Measurements from ENCODE around the gene ALPP. TPM values are rescaled to one million over a fixed set of nuclear protein-coding genes. Genes with fewer than 3 reads are reported as not detected.

Gene ALPP
- total and polyA plus RNA-seq, 2 of the 13 experiments (the other 11 are each of a cell fraction or from before 2014, with no cell fraction given), result not detected

GRCh38 chr2:232349546-232349945 is 29.0 kb upstream of the ALPP start:
- no TSS peak for BruUV-seq (replicated peaks)

DNA sequence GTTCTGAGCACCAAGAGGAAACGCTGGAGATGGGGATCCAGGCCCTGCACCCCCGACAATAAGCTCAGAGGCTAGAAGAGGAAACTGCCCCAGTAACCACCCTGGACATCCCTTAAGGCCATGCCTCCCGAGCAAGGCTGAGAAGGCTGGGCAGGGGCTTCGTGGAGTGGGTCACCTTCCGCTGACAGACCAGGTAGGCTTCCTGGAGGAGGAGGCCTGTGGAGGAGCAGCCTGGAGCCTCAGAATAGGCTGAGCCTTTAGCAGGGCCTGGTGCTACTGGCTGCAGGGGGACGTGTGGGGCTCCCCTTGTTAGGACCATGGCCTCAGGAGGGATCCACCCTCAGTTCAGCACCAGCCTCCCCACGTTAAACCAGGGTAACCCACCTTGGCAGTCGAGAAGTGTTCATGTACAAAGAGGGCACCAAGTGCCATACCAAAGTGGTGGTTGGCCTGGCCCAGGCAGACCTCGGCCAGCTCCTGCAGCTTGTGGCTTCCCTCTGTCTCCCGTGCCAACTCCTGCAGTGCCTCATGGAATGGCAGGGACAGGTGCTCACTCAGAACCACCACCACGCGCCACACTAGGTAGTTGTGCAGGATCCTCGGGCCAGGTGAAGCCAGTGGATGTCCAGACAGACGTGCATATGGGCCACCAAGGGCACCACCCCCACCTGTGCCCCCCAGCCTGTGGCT is 28.5 kb upstream of the ALPP start:
- Histone ChIP-seq H3K4me3 (replicated peaks in 1 of 3; ENCODE audit: insufficient read depth in 1 of 3, low read depth in 2 of 3, low read length in 3 of 3) (no peak overlapping the region), H4K20me1 (ENCODE audit: insufficient read depth, low read length) (no peaks in the 10 kb centered on the region), H3K79me2 (ENCODE audit: insufficient read depth, low read length) (no peaks in the 10 kb centered on the region), H3K4me1 (ENCODE audit: insufficient read depth, low read length) (peaks cover 15% of the 10 kb centered on the region), H2AFZ (ENCODE audit: low read length) (no peak overlapping the region), H3K4me2 (ENCODE audit: low read depth, low read length) (no peak overlapping the region), H3K9me3 (ENCODE audit: low read length) (no peaks in the 10 kb centered on the region), H3K27me3 (ENCODE audit: control insufficient read depth in 1 of 2, insufficient read depth in 2 of 2, low read length in 2 of 2) (peaks cover 18 to 66% of the 10 kb centered on the region in 2 experiments), H3K9ac (ENCODE audit: insufficient read depth, low read depth, low read length) (no peak overlapping the region), H3K36me3 (replicated peaks in 1 of 2; ENCODE audit: control insufficient read depth in 1 of 2, insufficient read depth in 2 of 2, low read length in 2 of 2) (no peaks in the 10 kb centered on the region), H3K27ac (ENCODE audit: extremely low read length, insufficient read depth, low read length) (no peak overlapping the region)
- intact Hi-C loops (cut with micrococcal nuclease; ENCODE audit: unreplicated experiment), result no loop called here
- ChIA-PET CTCF (ENCODE audit: low intra/inter-chr PET ratio, low total read pairs) (no interaction called here), POLR2A (no interaction called here)
- 36% methylated on average over 8 of the region's 14 CpGs for WGBS (ENCODE audit: low lambda C conversion rate)
- ATAC-seq, result no peak
- FAIRE-seq, result no peak
- in situ Hi-C loops (cut with HindIII; ENCODE audit: extremely low pct_ligation_motif_present, low pct_unique_long_range_greater_than_20kb), result no loop called here
- no peak for DNase-seq (ENCODE audit: low spot score)
- no TSS peak for BruUV-seq (replicated peaks)
- TF ChIP-seq ZNF34 (CRISPR knock-in tag; IDR thresholded peaks at IDR 0.05; ENCODE audit: borderline replicate concordance) (no peak), ZNF350 (CRISPR knock-in tag; IDR thresholded peaks at IDR 0.05; ENCODE audit: borderline replicate concordance, low read depth) (no peak), CBX5 (CRISPR knock-in tag; IDR thresholded peaks at IDR 0.05; ENCODE audit: borderline replicate concordance) (no peak), ZSCAN12 (CRISPR knock-in tag; IDR thresholded peaks at IDR 0.05) (no peak), TAF1 (CRISPR knock-in tag; IDR thresholded peaks at IDR 0.05) (no peak), ZMYM2 (CRISPR knock-in tag; IDR thresholded peaks at IDR 0.05) (no peak), ZBTB38 (CRISPR knock-in tag; IDR thresholded peaks at IDR 0.05) (no peak), U2AF2 (IDR thresholded peaks at IDR 0.05; ENCODE audit: low read depth, low read length) (no peak), NFYB (CRISPR knock-in tag; IDR thresholded peaks at IDR 0.05) (no peak), PRDM4 (CRISPR knock-in tag; IDR thresholded peaks at IDR 0.05; ENCODE audit: borderline replicate concordance) (no peak)
- TF ChIP-seq, protein P1, sequence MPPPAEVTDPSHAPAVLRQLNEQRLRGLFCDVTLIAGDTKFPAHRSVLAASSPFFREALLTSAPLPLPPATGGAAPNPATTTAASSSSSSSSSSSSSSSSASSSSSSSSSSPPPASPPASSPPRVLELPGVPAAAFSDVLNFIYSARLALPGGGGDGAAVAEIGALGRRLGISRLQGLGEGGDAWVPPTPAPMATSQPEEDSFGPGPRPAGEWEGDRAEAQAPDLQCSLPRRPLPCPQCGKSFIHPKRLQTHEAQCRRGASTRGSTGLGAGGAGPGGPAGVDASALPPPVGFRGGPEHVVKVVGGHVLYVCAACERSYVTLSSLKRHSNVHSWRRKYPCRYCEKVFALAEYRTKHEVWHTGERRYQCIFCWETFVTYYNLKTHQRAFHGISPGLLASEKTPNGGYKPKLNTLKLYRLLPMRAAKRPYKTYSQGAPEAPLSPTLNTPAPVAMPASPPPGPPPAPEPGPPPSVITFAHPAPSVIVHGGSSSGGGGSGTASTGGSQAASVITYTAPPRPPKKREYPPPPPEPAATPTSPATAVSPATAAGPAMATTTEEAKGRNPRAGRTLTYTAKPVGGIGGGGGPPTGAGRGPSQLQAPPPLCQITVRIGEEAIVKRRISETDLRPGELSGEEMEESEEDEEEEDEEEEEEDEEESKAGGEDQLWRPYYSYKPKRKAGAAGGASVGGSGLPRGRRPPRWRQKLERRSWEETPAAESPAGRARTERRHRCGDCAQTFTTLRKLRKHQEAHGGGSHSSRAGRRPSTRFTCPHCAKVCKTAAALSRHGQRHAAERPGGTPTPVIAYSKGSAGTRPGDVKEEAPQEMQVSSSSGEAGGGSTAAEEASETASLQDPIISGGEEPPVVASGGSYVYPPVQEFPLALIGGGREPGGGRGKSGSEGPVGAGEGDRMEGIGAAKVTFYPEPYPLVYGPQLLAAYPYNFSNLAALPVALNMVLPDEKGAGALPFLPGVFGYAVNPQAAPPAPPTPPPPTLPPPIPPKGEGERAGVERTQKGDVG (CRISPR knock-in tag; IDR thresholded peaks at IDR 0.05; ENCODE audit: borderline replicate concordance), result no peak

More at GRCh38 chr2:232349546-232349945, 29.0 kb upstream of the ALPP start:
- Histone ChIP-seq H3K9me3 (ENCODE audit: low read length) (no peaks in the 10 kb centered on the region), H2AFZ (ENCODE audit: low read length) (no peak overlapping the region), H3K79me2 (ENCODE audit: insufficient read depth, low read length) (no peaks in the 10 kb centered on the region), H3K27ac (ENCODE audit: extremely low read length, insufficient read depth, low read length) (no peak overlapping the region), H3K27me3 (ENCODE audit: control insufficient read depth in 1 of 2, insufficient read depth in 2 of 2, low read length in 2 of 2) (peaks cover 18 to 68% of the 10 kb centered on the region in 2 experiments), H4K20me1 (ENCODE audit: insufficient read depth, low read length) (no peaks in the 10 kb centered on the region), H3K4me1 (ENCODE audit: insufficient read depth, low read length) (peaks cover 10% of the 10 kb centered on the region), H3K4me3 (replicated peaks in 1 of 3; ENCODE audit: insufficient read depth in 1 of 3, low read depth in 2 of 3, low read length in 3 of 3) (no peak overlapping the region), H3K4me2 (ENCODE audit: low read depth, low read length) (no peak overlapping the region), H3K9ac (ENCODE audit: insufficient read depth, low read depth, low read length) (no peak overlapping the region), H3K36me3 (replicated peaks in 1 of 2; ENCODE audit: control insufficient read depth in 1 of 2, insufficient read depth in 2 of 2, low read length in 2 of 2) (no peaks in the 10 kb centered on the region)
- in situ Hi-C loops (cut with HindIII; ENCODE audit: extremely low pct_ligation_motif_present, low pct_unique_long_range_greater_than_20kb), result no loop called here
- ATAC-seq (no peak), DNase-seq (ENCODE audit: low spot score) (no peak), FAIRE-seq (no peak)
- 36% methylated on average over 2 of the region's 7 CpGs for WGBS (ENCODE audit: low lambda C conversion rate)
- no peak for TF ChIP-seq ZNF550 (CRISPR knock-in tag; IDR thresholded peaks at IDR 0.05; ENCODE audit: borderline replicate concordance)
- TF ChIP-seq HNRNPLL (IDR thresholded peaks at IDR 0.05; ENCODE audit: low read depth, low read length, poor library complexity, severe bottlenecking), result peak; percentile 31
- peak; percentile 7; the same call in 1 of the 2 replicates for TF ChIP-seq KDM2A (CRISPR knock-in tag; IDR thresholded peaks at IDR 0.05; ENCODE audit: borderline replicate concordance, low read depth)
- ChIA-PET POLR2A (no interaction called here), CTCF (ENCODE audit: low intra/inter-chr PET ratio, low total read pairs) (no interaction called here)
- intact Hi-C loops (cut with micrococcal nuclease; ENCODE audit: unreplicated experiment), result no loop called here
